ENCODE measurements around the gene AIG1. TPM values are rescaled to one million over a fixed set of nuclear protein-coding genes. Genes with fewer than 3 reads are reported as not detected.

The AIG1 gene
- total RNA-seq, 2 donors from 2014 or later: 5.7 to 7.4 TPM

- Mint-ChIP-seq H3K36me3 (no peaks in the 10 kb centered on the region), H3K9me3 (no peaks in the 10 kb centered on the region), H3K4me3 (no peak overlapping the region), H3K4me1 (ENCODE audit: low read depth in 2 of 2) (no peaks in the 10 kb centered on the region), H3K27me3 (peaks cover 2 to 6% of the 10 kb centered on the region in 2 donors), H3K27ac (no peak overlapping the region)
- no peak for ATAC-seq
- DNase-seq (ENCODE audit: low spot score): no peak
Observed at GRCh38 chr6:143197377-143197776, 136.7 kb downstream of the AIG1 start.

DNA sequence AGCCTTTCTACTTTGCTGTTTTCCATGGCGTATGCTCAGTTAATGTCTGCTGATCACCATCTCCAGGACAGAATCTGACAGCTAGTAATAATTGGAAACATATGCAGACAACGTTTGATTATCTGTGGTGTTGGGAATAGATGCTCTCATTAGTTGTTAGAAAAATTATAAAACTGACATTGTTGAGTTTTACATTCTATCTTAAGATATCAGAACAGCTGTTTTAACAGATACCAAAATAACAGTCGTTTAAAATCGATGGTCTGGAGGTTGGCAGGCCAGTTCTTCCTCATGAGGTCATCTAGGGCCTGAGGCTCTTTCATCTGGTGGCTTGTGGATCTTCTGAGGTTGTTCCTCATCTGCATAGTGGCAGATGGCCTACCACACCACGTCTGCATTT is 137.6 kb downstream of the AIG1 start:
- peaks cover 2 to 6% of the 10 kb centered on the region in 2 donors for H3K27me3 Mint-ChIP-seq
- no peaks in the 10 kb centered on the region for H3K9me3 Mint-ChIP-seq
- H3K36me3 Mint-ChIP-seq: no peaks in the 10 kb centered on the region
- DNase-seq (ENCODE audit: low spot score) (no peak), ATAC-seq (no peak)
- H3K4me3 Mint-ChIP-seq: no peak overlapping the region
- H3K27ac Mint-ChIP-seq: no peak overlapping the region
- no peaks in the 10 kb centered on the region for H3K4me1 Mint-ChIP-seq (ENCODE audit: low read depth in 2 of 2)

GRCh38 chr6:143199291-143199690 is 138.6 kb downstream of the AIG1 start:
- peaks cover 4% of the 10 kb centered on the region for H3K36me3 Mint-ChIP-seq
- H3K27ac Mint-ChIP-seq: no peak overlapping the region
- DNase-seq (ENCODE audit: low spot score): no peak
- H3K4me1 Mint-ChIP-seq (ENCODE audit: low read depth in 2 of 2): no peaks in the 10 kb centered on the region
- ATAC-seq: no peak
- H3K27me3 Mint-ChIP-seq: peaks cover 2 to 6% of the 10 kb centered on the region in 2 donors
- no peak overlapping the region for H3K4me3 Mint-ChIP-seq
- peaks cover 4% of the 10 kb centered on the region for H3K9me3 Mint-ChIP-seq

DNA sequence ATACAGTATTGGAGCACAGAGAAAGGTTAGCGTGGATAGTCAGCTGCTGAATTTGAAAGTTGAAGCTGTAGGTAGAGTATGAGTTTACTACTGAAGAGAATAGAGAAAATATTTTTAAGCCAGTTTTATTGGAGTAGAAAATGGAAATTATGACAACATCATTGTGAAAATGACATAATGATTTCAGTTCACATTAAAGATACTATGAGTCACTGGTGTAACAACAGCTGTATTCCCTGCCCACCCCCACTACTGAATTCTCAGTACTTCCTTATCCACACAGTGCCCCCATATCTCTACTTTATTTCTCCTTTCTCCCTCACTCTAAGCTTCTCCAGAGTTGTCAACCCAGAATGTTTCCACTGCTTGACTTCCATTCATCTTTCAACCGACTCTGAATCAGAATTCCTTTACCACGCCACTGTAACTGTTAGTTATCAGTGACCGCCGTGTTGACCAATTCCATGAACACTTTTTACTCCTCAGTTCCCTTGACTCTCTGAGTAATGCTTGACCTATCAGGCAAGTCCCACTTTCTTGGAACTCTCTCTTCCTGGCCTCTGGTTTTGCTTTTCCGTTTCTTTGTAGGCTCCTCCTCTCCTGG is 139.6 kb downstream of the AIG1 start:
- H3K4me3 Mint-ChIP-seq: no peak overlapping the region
- ATAC-seq (no peak), DNase-seq (ENCODE audit: low spot score) (no peak)
- H3K9me3 Mint-ChIP-seq: peaks cover 4% of the 10 kb centered on the region
- peaks cover 4% of the 10 kb centered on the region for H3K36me3 Mint-ChIP-seq
- no peaks in the 10 kb centered on the region for H3K4me1 Mint-ChIP-seq (ENCODE audit: low read depth in 2 of 2)
- H3K27ac Mint-ChIP-seq: no peak overlapping the region
- peaks cover 2 to 6% of the 10 kb centered on the region in 2 donors for H3K27me3 Mint-ChIP-seq

DNA sequence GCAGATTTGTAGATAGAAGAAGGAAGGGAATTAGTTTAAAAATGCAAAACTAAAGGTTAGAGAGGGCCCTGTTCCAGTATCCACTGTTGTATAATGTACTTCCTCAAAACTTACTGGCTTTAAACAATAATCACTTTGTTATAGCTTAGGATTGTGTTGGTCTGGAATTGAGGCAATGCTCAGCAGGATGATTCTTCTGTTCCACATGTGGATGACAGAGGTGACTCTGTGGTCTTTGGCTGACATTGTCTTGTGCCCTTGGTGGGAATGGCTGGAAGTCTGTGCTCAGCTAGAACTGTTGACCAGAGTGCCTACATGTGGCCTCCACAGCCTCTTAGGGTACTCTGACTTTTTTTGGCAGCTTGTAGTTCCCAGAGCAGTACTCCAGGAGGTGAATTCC is 143.4 kb downstream of the AIG1 start:
- H3K27me3 Mint-ChIP-seq: peaks cover 0 to 6% of the 10 kb centered on the region in 2 donors
- peaks cover 4% of the 10 kb centered on the region for H3K36me3 Mint-ChIP-seq
- H3K4me1 Mint-ChIP-seq (ENCODE audit: low read depth in 2 of 2): no peaks in the 10 kb centered on the region
- H3K4me3 Mint-ChIP-seq: no peak overlapping the region
- ATAC-seq: peak in 1 of 2 donors; percentile 50
- no peak for DNase-seq (ENCODE audit: low spot score)
- H3K9me3 Mint-ChIP-seq: peaks cover 4% of the 10 kb centered on the region
- no peak overlapping the region for H3K27ac Mint-ChIP-seq

DNA sequence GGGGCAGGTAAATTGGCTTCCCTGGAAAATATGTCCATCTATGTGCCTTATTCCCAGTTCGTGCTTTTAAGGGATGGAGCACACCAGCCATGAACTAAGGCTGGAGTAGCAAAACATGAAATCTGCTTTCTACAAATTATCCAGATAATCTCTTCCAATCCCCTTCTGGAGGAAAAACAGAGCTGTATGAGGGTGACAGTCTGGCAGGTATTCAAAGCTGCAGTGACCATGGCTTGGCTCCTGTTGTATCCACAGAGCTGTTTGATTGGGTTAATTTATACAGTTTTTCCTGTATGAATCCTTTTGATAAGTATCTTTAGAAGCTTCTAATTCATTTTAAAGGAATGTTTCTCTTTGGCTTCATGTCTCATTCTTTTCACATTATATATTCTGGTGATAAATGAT is 144.4 kb downstream of the AIG1 start:
- Mint-ChIP-seq H3K9me3 (peaks cover 7% of the 10 kb centered on the region), H3K27ac (no peak overlapping the region), H3K4me1 (ENCODE audit: low read depth in 2 of 2) (no peaks in the 10 kb centered on the region), H3K27me3 (peaks cover 2 to 6% of the 10 kb centered on the region in 2 donors), H3K36me3 (peaks cover 4% of the 10 kb centered on the region), H3K4me3 (no peak overlapping the region)
- ATAC-seq (no peak), DNase-seq (ENCODE audit: low spot score) (no peak)

- Mint-ChIP-seq H3K27me3 (peaks cover 2 to 4% of the 10 kb centered on the region in 2 donors), H3K9me3 (peaks cover 7% of the 10 kb centered on the region), H3K27ac (no peak overlapping the region), H3K36me3 (peaks cover 4% of the 10 kb centered on the region), H3K4me1 (ENCODE audit: low read depth in 2 of 2) (no peaks in the 10 kb centered on the region), H3K4me3 (no peak overlapping the region)
- DNase-seq (ENCODE audit: low spot score): no peak
- no peak for ATAC-seq
Observed at GRCh38 chr6:143205585-143205984, 144.9 kb downstream of the AIG1 start.

DNA sequence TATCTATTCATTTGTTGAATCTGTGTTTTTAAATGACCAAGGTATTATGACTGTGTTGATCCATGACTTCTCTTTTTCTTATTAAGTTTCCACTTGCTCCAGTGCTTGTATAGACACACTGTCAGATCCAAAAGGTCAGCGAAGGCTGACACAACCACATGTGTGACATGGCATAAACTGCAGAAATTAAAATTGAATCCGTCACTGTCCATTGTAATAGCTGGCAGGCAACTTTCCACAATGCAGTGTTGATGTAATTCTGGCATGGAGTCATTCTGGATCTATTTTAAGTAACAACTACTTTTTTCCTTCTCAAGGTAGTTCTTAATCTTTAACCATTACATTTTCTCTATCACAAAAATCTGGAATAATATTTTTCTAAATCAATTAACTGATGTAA is 145.3 kb downstream of the AIG1 start:
- no peak for DNase-seq (ENCODE audit: low spot score)
- Mint-ChIP-seq H3K27me3 (peaks cover 0 to 2% of the 10 kb centered on the region in 2 donors), H3K9me3 (peaks cover 7% of the 10 kb centered on the region), H3K4me3 (no peak overlapping the region), H3K36me3 (peaks cover 4% of the 10 kb centered on the region), H3K27ac (no peak overlapping the region), H3K4me1 (ENCODE audit: low read depth in 2 of 2) (no peaks in the 10 kb centered on the region)
- no peak for ATAC-seq

GRCh38 chr6:143206550-143206949 is 145.9 kb downstream of the AIG1 start:
- H3K27me3 Mint-ChIP-seq: peaks cover 0 to 2% of the 10 kb centered on the region in 2 donors
- peaks cover 7% of the 10 kb centered on the region for H3K9me3 Mint-ChIP-seq
- H3K4me3 Mint-ChIP-seq: no peak overlapping the region
- ATAC-seq (no peak), DNase-seq (ENCODE audit: low spot score) (no peak)
- no peak overlapping the region for H3K27ac Mint-ChIP-seq
- no peaks in the 10 kb centered on the region for H3K4me1 Mint-ChIP-seq (ENCODE audit: low read depth in 2 of 2)
- peaks cover 4% of the 10 kb centered on the region for H3K36me3 Mint-ChIP-seq

DNA sequence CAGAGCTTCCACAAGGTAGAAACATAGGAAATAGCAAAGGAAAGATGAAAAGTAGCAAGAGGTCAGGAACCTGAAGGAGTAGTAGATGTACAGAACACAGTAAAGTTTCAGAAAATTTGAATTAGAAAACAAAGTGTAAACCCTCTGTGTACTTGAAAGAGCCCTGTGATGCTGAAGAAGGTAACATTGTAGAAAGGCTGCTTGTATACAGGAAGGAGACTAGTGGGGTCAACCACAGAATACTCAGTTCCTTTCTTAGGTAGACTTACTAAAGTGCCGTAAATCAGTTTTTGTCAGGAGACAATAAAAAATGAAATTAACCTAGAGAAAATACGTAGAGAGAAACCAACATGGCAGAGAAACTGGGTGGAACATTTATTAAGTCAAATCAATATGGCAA is 149.7 kb downstream of the AIG1 start:
- no peak overlapping the region for H3K4me3 Mint-ChIP-seq
- ATAC-seq (no peak), DNase-seq (ENCODE audit: low spot score) (no peak)
- peaks cover 3% of the 10 kb centered on the region for H3K9me3 Mint-ChIP-seq
- H3K36me3 Mint-ChIP-seq: no peaks in the 10 kb centered on the region
- H3K4me1 Mint-ChIP-seq (ENCODE audit: low read depth in 2 of 2): no peaks in the 10 kb centered on the region
- H3K27me3 Mint-ChIP-seq: peaks cover 7 to 10% of the 10 kb centered on the region in 2 donors
- no peak overlapping the region for H3K27ac Mint-ChIP-seq

GRCh38 chr6:143213859-143214376 is 153.2 kb downstream of the AIG1 start:
- Mint-ChIP-seq H3K4me1 (ENCODE audit: low read depth in 2 of 2) (no peaks in the 10 kb centered on the region), H3K4me3 (no peak overlapping the region), H3K27me3 (peaks cover 7 to 10% of the 10 kb centered on the region in 2 donors), H3K9me3 (peaks cover 3% of the 10 kb centered on the region), H3K27ac (no peak overlapping the region), H3K36me3 (no peaks in the 10 kb centered on the region)
- DNase-seq (ENCODE audit: low spot score) (no peak), ATAC-seq (no peak)

DNA sequence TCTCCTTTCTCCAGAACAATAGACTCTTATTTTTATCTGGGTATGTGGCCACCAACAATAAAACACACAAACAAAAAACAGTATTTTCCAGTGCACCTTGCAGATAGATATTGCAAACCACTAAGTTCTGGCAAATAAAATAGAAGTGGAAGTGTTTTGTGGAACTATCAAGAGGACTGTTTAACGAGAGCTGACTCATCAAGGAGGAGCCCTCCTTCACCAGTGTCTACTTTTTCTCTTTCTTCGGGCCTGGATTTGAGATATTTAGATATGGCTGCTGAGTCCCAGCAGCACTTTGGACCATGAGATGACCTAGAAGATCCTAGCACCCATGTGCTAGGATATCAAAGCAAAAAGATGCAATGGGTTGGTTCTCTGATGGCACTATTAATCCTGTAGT is 154.7 kb downstream of the AIG1 start:
- H3K4me3 Mint-ChIP-seq: no peak overlapping the region
- no peak for ATAC-seq
- no peaks in the 10 kb centered on the region for H3K9me3 Mint-ChIP-seq
- H3K36me3 Mint-ChIP-seq: no peaks in the 10 kb centered on the region
- H3K27ac Mint-ChIP-seq: no peak overlapping the region
- no peak for DNase-seq (ENCODE audit: low spot score)
- no peaks in the 10 kb centered on the region for H3K4me1 Mint-ChIP-seq (ENCODE audit: low read depth in 2 of 2)
- peaks cover 7 to 8% of the 10 kb centered on the region in 2 donors for H3K27me3 Mint-ChIP-seq

- DNase-seq (ENCODE audit: low spot score) (no peak), ATAC-seq (no peak)
- Mint-ChIP-seq H3K27me3 (peaks cover 7 to 8% of the 10 kb centered on the region in 2 donors), H3K9me3 (no peaks in the 10 kb centered on the region), H3K4me1 (ENCODE audit: low read depth in 2 of 2) (no peaks in the 10 kb centered on the region), H3K36me3 (no peaks in the 10 kb centered on the region), H3K4me3 (no peak overlapping the region), H3K27ac (no peak overlapping the region)
Observed at GRCh38 chr6:143215771-143216170, 155.1 kb downstream of the AIG1 start.

DNA sequence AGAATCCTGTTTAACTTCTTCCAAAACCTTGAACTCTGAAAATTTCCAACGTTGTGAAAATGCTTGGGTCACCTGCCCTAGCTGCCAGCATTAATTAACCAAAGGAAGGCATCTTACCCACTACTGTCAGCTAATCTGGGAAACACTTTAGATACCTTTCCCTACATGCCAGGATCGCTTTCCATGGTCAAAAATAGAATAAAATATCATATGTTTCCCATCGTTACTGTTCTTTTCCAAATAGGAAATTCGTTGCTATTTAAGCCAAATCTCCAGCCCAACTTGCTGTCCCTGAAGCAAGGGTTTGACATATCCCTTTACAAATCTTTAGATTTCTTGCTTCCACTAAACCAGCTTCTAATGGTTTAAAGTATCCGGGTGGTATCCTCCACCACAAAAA is 157.5 kb downstream of the AIG1 start:
- no peaks in the 10 kb centered on the region for H3K4me1 Mint-ChIP-seq (ENCODE audit: low read depth in 2 of 2)
- H3K9me3 Mint-ChIP-seq: no peaks in the 10 kb centered on the region
- H3K4me3 Mint-ChIP-seq: no peak overlapping the region
- no peak overlapping the region for H3K27ac Mint-ChIP-seq
- peaks cover 4 to 7% of the 10 kb centered on the region in 2 donors for H3K27me3 Mint-ChIP-seq
- no peak for ATAC-seq
- no peaks in the 10 kb centered on the region for H3K36me3 Mint-ChIP-seq
- DNase-seq (ENCODE audit: low spot score): no peak

DNA sequence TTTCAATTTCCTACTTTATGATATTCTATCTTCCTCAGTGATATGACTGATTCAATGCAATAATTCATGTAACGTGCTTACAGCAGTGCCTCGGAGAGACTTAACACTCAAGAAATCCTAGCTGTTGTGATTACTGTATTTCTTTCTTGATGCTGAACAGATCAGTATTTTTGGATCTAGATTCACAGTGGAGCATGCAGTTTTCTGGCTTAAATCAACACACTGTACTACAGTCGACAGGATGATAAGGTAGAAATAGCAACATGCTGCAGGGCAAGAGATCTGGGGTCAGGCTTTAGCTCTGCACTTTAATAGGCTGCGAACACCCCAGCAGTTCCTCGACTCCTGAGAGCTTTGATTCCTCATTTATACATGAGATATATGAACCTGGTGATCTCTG is 161.0 kb downstream of the AIG1 start:
- Mint-ChIP-seq H3K27me3 (peaks cover 0 to 7% of the 10 kb centered on the region in 2 donors), H3K4me1 (ENCODE audit: low read depth in 2 of 2) (no peaks in the 10 kb centered on the region)

More for the DNA sequence above, 161.0 kb downstream of the AIG1 start:
- Mint-ChIP-seq H3K36me3 (no peaks in the 10 kb centered on the region), H3K9me3 (no peaks in the 10 kb centered on the region), H3K4me3 (no peak overlapping the region), H3K27ac (no peak overlapping the region)
- DNase-seq (ENCODE audit: low spot score) (no peak), ATAC-seq (no peak)

Measured in natural killer cell treated with Interleukin-12 subunit alpha and Interleukin-12 subunit beta and Interleukin-15 and Interleukin-18, amount 100 ng/mL, for 72 hours (primary cell).